ENCODE data around the gene RAB2B. TPM values are rescaled to one million over a fixed set of nuclear protein-coding genes. Genes with fewer than 3 reads are reported as not detected.

Gene RAB2B
- 21.3 TPM for polyA plus RNA-seq (2013, experiment 1 of 2; ENCODE audit: insufficient read length)
- polyA plus RNA-seq (2013, experiment 2 of 2; ENCODE audit: insufficient read length) = 28.4 TPM

GRCh38 chr14:21476925-21477681 is at the start of gene RAB2B, which contains the start of gene TOX4:
Gene RAB2B (minus strand): TSS chr14:21476959. CDS start chr14:21476872, 87 bp downstream.
Gene TOX4 (plus strand): TSS chr14:21477195. CDS start chr14:21477279, 84 bp downstream.
- DNase-seq = peak; percentile 99

DNA sequence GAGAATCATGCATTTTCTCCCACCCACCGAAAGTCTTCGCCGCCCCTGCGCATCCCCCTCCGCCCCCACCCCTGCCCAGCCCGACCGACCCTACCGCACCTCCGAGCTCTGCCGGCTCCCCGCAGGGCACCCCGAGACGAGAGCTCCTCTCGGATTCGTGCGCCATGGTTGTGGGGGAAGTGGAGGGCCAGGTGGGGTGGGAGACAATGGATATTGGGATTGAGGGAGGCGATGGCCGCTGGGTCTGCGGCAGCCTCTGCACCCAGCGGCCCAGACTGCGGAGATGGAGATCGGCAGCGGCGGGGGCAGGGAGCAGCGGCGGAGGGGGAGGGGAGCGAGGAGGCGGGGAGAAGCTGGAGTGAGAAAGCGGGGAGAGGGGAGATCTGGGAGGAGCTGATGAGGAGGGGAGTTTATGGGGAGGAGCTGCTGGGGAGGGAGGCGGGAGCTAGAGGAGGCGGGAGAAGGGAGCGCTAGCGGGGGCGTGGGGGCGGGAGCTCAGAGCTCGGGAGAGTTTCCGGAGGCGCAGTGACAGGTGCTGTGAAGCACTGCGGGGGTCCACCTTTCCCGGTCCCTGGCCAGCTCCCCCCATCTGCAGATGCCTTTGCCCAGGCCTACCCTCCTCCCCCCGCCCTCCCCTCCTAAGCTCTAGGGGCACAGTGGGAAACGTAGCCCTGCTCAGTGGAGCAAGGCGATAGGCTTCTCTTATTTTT is 49.4 kb upstream of the RAB2B start, which contains the start of gene SALL2:
SALL2 (minus strand) TSS at position 385 of the 710 bp plus-strand sequence; CDS start at position 166, 219 bp downstream.
- peak; percentile 69 for DNase-seq

DNA sequence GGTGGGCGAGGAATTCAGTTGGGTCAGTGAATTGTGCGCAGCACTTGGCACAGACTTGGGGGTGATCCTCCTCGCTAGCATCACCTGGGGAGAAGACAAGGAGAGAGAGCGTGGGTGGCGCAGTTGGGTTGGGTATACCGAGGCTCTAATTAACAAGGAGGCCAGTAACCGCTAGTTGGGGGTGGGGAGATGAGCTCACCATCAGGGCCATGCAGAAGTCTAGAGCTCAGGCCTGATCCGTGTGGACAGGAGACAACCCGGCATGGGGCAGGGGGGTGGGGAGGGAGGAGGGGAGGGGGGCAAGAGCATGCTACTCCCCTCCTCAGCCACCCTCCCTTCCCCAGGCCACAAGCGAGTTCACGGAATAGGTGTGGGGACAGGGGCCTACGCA is 48.8 kb upstream of the RAB2B start:
- peak; percentile 14 for DNase-seq

DNA sequence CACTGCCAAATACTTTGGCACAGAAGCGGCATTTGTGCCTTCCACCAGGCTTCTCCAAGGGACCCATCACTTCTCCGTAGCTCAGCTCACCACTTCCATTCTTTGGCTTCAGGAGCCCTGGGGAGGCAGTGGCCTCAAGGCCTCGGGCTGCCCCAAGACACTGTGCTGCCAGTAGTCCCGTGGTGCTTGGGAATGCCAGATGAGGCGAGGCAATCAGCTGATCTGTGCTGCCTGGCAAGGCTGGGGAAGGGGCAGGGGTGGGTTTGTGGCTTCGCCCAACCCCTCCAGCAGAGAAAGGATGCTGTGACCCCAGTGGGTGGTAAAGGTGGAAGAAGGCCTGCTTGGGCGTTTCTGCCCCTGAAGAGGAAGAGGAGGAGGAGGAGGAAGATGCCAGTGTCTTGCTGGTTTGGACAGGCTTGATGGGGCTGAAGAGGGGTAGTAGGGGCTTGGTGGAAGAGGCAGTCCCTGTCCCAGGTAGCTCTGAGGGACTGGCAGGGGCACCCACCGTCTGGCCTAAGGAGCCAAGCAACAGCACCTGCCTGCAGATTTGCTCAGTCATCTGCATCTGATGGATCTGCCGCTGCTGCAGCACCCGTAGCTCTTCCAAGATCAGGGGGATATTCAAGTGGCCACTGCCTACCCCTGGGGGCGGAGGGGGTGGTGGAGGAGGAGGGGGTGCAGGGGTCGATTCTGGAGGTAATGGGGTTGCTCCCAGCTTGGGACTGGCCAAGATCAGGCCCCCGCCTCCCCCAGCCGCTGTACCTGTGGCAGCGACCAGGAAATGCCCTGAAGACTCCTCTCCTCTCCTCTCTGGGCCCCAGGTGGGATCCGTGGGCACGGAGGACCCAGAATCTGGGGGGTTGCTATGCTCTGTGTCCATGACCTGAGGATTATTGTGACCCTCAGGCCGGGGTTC is 48.1 kb upstream of the RAB2B start:
- no peak for DNase-seq

GRCh38 chr14:21523203-21523602 is 46.4 kb upstream of the RAB2B start:
- DNase-seq = no peak

- peak; percentile 37 for DNase-seq
Measured at GRCh38 chr14:21521501-21521900, 44.7 kb upstream of the RAB2B start.

DNA sequence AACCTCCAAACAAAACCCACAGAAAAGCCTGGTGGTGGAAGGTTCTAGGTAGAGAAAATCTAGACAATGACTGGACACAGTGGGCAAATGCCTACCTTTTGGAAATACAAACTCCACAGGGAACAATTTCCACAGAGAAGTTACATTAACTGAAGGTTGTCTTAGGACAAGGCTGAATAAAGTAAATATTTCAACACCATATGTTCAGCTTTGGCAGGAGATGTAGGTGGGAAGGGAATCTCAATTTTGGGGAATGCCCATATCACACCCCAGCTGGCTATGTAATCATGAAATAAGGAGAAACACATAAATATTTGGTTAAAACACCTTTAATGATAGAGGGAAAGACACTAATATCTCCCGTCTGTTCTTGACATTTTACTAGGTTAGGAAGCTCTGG is 44.0 kb upstream of the RAB2B start:
- no peak for DNase-seq

DNA sequence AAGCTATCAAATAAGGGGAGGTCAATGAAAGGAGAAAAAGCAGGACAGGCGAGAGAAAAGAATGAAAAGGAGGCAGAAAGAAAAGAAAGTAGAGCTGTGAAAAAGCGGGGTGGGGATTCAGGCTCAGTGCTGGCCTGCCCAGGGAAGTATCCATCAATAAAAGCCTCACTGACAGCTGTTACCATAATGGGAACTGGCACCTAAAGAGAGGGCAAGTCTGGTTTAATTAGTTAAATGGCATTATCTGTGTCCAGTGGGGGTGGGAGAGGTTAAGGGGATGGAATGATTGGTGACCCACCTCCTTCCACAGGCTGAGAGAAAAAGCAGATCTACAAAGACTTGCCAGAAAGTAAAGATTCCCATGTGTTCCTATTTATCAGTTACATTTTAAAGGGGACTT is 42.0 kb upstream of the RAB2B start:
- no peak for DNase-seq

- DNase-seq = no peak
Measured at GRCh38 chr14:21514341-21514740, 37.6 kb upstream of the RAB2B start.

DNA sequence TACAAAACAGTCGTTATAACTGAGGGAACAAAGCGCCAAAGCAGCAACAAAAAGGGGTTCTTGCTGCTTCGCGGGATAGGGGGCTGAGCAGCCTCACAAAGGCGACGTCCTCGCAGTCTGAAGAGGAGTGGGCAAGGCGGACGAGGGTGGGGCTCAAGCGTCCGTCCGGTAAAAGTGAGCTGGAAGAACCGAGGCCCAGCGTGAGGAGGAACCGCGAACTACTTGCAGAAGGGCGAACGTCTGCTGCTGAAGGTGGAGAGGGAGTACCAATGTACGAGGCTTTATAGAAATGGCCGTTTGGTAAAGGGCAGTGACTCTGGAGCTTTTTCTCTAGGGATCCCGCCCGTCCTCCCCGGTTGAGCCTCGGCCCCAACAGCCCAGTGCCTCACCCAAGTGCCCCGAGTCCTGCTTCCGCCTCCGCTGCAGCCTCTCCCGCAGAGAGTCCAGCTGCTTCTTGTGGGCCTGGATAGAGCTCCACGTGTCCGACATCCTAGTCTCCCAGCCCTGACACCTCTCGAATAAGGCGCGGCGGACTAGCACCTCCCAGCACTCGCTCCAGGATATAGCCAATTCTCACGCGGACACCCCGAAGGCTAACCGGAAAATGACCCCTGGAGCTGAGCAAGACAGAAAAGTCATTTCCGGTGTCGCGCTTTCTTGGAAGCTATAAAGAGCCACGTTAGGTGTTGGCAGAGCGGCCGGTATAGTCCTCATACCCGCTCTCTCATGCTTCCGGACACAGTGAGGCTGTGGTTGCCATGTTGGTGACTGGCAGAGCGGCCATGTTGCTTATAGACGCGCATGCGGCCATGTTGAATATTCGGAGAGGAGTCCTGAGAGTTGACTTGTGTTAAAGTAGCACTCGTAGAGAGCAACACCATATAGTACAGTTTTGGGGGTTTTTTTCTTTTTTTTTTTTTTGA is 34.2 kb upstream of the RAB2B start, which contains the start of gene METTL3:
METTL3 (minus strand) TSS at position 606 of the 923 bp plus-strand sequence; CDS start at position 489, 117 bp downstream.
- DNase-seq = peak; percentile 100

DNA sequence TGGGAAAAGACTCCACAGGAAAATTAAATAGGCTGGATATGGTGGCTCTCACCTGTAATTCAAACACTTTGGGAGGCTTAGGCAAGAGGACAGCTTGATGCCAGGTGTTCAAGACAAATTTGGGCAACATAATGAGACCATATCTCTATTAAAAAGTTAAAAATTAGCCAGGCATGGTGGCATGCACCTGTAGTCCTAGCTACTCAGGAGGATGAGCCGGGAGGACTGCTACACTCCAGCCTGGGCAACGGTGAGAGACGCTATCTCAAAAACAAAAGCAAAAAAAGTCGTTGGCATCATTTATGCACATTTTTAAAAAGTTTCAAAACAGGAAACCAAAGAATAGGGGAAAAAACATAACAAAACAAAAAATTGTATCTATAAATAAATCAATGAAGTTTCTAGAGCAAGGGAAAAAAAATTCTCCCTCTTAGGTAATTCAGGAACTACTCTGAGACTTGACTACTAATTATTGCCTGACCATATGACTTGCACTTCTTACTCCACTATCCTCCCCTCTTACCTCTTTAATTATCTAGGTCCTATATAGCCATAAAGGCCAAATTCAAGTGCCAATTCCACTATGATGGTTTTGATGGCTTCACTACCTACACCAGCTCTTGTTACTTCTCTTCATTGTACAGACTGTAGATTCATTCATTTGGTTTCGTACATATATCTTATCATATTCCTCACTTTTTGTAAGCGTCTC is 32.8 kb upstream of the RAB2B start:
- no peak for DNase-seq

DNA sequence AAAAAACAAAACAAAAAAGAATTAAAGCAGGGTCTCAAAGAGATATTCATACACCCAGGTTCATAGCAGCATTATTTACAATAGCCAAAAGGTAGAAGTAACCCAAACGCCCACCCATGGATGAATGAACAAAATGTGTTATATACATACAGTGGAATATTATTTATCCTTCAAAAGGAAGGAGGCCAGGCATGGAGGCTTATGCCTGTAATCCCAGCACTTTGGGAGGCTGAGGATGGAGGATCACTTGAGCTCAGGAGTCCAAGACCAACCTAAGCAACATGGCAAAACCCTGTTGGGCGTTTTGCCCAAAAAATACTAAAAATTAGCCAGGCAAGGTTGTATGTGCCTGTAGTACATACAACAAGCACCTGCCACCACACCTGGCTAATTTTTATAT is 29.8 kb upstream of the RAB2B start:
- DNase-seq = no peak

DNA sequence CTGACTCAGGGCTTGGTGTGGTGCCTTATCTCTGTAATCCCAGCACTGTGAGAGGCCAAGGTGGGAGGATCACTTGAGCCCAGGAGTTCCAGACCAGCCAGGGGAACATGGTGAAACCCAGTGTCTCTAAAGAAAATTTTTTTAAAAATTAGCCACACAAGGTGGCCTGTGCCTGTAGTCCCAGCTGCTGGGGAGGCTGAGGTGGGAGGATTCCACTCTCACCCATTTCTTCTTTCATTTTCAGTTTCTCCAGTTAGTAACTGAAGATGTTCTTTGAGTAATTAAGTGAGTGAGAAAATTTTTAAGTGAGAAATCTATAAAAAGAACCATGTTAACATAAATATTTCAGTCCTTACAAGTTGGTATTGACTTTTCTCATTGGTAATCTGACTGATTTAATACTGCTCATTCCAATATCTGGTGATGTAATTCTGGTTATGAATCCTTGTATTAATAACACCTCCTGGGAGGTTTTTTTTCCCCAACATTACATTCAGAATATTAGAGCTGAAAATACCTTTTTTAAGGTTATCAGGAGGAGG is 28.3 kb upstream of the RAB2B start:
- DNase-seq = no peak

GRCh38 chr14:21503376-21503775 is 26.6 kb upstream of the RAB2B start:
- no peak for DNase-seq

GRCh38 chr14:21501568-21501967 is 24.8 kb upstream of the RAB2B start:
- DNase-seq = no peak

GRCh38 chr14:21498540-21499526 is 22.1 kb upstream of the RAB2B start:
- DNase-seq = peak; percentile 41

DNA sequence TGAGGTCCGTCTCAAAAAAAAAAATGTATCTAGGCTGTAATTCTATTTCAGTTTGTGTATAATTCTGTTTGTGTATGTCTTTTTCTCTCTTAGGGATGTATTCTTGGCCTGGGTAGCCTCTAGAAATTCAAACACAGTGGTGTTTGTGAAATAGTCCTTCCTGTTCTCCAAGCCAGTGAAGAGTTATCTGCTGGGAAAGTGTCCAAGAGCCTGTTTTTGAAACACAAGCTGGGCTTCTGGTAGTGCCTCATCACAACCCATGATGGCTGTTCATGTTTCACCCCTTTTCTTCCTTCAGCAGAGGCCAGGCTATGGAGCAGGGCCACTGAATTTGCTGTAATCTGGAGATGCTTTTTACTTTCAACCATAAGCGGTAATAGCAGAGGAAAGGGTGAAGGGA is 19.7 kb upstream of the RAB2B start:
- DNase-seq = no peak

DNA sequence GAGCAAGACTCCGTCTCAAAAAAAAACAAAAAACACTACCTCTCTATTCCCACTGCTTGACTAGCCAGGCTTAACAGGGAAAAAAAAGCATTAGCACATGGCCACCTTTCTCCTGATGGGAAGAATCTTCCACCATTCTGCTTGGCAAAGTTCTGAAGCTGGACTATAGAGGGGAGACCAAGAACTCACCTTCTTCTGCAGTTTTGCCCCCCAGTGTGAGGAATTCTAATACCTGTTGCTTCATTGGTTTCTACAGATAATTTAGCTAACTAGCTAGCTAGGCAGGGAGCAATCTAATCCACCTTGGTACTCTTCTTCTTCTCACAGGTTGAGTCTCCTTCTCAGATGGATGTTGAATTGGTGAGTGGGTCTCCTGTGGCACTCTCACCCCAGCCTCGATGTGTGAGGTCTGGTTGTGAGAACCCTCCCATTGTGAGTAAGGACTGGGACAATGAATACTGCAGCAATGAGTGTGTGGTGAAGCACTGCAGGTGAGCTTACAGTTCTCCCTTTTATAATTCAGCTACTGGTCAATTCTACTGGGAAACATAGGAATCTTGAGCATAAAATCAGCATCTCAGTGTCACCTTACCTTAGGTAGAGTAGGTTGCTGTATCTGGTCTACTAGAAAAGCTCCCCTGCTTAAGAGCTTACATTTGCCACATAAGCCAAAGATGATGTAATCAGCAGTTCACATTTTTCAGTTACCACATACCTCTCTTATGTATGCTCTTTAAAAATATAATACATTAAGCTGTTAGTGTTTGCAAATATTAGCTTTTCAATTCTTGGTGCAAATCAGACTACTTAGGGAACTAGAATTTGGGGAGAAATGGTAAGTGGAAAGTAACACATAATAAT is 18.4 kb upstream of the RAB2B start:
- peak; percentile 20 for DNase-seq
